Psoas muscle (tissue), 8 donors: ENCODE data around the gene RNF207. TPM values are rescaled to one million over a fixed set of nuclear protein-coding genes. Genes with fewer than 3 reads are reported as not detected.

Experiments
- ATAC-seq, 4 donors: fragments of 200-7000 bp; cut with Tn5 transposase; one replicate each; pipeline ENCODE4 v1.9.1; 2020; ENCODE audit warnings: moderate library complexity in 3 of 4, mild to moderate bottlenecking in 2 of 4
- DNase-seq, 2 donors: peaks; one replicate each; pipeline ENCODE4 v3.0.0-alpha.2; 2020
- H3K27ac ChIP-seq: fragments of 200-600 bp; one replicate; pipeline ENCODE4 v1.8.0; 2022
- H3K27me3 ChIP-seq, 3 donors: fragments of 200-600 bp in 1 of 3; one replicate each; pipeline versions ENCODE4 v1.6.1 to v1.8.0; 2013 to 2022; ENCODE audit warnings: low read length in 2 of 3, mild to moderate bottlenecking in 2 of 3, moderate library complexity in 1 of 3; ENCODE audit not compliant: insufficient read depth in 3 of 3
- H3K36me3 ChIP-seq, 2 donors: fragments of 200-600 bp in 1 of 2; one replicate each; pipeline versions ENCODE4 v1.6.1 to v1.8.0; 2013 to 2022; ENCODE audit warnings: low read depth in 1 of 2, mild to moderate bottlenecking in 1 of 2, moderate library complexity in 1 of 2; ENCODE audit not compliant: insufficient read depth in 1 of 2
- H3K4me1 ChIP-seq: fragments of 200-600 bp; one replicate; pipeline ENCODE4 v1.8.0; 2022
- H3K4me3 ChIP-seq: fragments of 200-600 bp; one replicate; pipeline ENCODE4 v1.8.0; 2022; ENCODE audit warnings: mild to moderate bottlenecking
- H3K9me3 ChIP-seq: fragments of 200-600 bp; one replicate; pipeline ENCODE4 v1.8.0; 2022
- WGBS, 3 donors: extraction: QIAGEN DNeasy Blood & Tissue Kit; methylation state at CpG; one replicate each; pipeline versions ENCODE4 v1.1.6 to v1.1.7; 2013; 5-methylcytosine and 5-hydroxymethylcytosine counted together
- intact Hi-C, 2 donors: fragments of 100-400 bp; cut with DNase I; formaldehyde crosslinking; loops; one replicate each; pipeline versions ENCODE4 v1.11.0 to v1.14.2; 2022
- polyA plus RNA-seq, 3 donors: library from polyadenylated mRNA; stranded (reverse); fragments of 200-250 nt; gene quantifications; one replicate each; pipeline ENCODE4 v1.2.3, GENCODE V29; 2013
- total RNA-seq, 4 donors: library from RNA; stranded (reverse); fragmentation: NEBNext Ultra II Directional in 2 of 4; extraction: Animal tissue kit (Norgen Biotek cat#: 25700) in 2 of 4; gene quantifications; one replicate each; pipeline versions ENCODE4 v1.2.1 to v1.2.4, GENCODE V29; 2021 to 2023
- TF ChIP-seq, protein P1 (sequence below): fragments of 200-600 bp; IDR thresholded peaks from one replicate; pipeline ENCODE4 v1.8.0; 2022; ENCODE audit warnings: antibody characterized with exemption
- donor health status: healthy with polysubstance abuse.
- donor health status: DM: no; HTN: no; CAD: no; lungs with moderate emphysema.
- donor health status: Bipolar disorder and iron deficiency.
- donor health status: healthy.
- donor health status: DM: yes; HTN: yes; CAD: no.
- donor health status: DM: no; HTN: no; CAD: no.
- donor health status: DM: no; HTN: no; CAD: no.
- donor health status: DM: yes; HTN: yes; CAD: no.

Gene RNF207
- total and polyA plus RNA-seq, 7 donors: 2.5 to 13.6 (median 4.0) TPM

DNA sequence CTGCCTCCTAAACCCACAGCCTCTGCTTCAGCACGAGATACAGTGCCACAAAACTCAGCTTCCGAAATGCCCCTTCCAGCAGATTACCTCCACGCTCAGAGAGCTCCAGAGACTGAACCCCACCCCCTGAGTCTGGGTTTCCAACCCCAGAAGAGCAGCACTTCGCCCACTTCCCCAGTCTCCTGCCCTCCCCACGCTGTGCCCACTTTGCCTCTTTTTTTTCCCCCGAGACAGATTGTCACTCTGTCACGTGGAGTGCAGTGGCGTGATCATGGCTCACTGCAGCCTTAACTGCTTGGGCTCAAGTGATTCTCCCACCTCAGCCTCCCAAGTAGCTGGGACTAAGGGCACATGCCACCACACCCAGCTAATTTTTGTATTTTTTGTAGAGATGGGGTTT is 19.7 kb downstream of the RNF207 start:
- H3K27me3 ChIP-seq: no peaks in the 10 kb centered on the region
- no peak overlapping the region for H3K4me3 ChIP-seq
- H3K36me3 ChIP-seq: peaks cover 2 to 87% of the 10 kb centered on the region in 2 donors
- 89 to 90% (median 90%) methylated on average over 8 of the region's 8 CpGs for WGBS, 3 donors
- intact Hi-C loops: no loop called here
- no peak for ATAC-seq
- no peak overlapping the region for H3K27ac ChIP-seq
- no peak for DNase-seq
- H3K9me3 ChIP-seq: no peaks in the 10 kb centered on the region
- TF ChIP-seq, protein P1, sequence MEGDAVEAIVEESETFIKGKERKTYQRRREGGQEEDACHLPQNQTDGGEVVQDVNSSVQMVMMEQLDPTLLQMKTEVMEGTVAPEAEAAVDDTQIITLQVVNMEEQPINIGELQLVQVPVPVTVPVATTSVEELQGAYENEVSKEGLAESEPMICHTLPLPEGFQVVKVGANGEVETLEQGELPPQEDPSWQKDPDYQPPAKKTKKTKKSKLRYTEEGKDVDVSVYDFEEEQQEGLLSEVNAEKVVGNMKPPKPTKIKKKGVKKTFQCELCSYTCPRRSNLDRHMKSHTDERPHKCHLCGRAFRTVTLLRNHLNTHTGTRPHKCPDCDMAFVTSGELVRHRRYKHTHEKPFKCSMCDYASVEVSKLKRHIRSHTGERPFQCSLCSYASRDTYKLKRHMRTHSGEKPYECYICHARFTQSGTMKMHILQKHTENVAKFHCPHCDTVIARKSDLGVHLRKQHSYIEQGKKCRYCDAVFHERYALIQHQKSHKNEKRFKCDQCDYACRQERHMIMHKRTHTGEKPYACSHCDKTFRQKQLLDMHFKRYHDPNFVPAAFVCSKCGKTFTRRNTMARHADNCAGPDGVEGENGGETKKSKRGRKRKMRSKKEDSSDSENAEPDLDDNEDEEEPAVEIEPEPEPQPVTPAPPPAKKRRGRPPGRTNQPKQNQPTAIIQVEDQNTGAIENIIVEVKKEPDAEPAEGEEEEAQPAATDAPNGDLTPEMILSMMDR: no peak
- peaks cover 14% of the 10 kb centered on the region for H3K4me1 ChIP-seq

DNA sequence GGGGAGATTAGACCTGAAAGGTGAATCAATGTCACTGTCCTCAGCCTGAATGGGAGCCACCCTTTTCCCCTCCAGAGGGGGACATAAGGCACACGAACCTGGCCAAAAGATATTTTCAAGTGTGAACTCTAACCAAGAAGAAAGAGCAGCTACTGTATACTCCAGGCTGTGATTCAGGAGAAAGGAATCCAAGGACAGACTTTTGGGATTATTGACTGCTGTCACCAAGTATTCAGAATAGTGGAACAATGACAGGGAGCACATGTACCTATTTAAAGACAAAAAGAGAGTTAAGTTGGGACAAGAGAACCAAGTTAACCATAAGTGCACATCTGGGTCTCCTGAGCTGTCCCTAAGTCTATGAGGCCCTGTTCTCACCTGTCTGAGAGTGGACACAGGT is 27.5 kb downstream of the RNF207 start:
- H3K36me3 ChIP-seq: peaks cover 0 to 50% of the 10 kb centered on the region in 2 donors
- DNase-seq: no peak
- no peaks in the 10 kb centered on the region for H3K27me3 ChIP-seq
- TF ChIP-seq, protein P1: no peak
- ATAC-seq: peak in 2 of 4 donors; percentile 15 to 55
- H3K9me3 ChIP-seq: no peaks in the 10 kb centered on the region
- no peak overlapping the region for H3K4me3 ChIP-seq
- peaks cover 17% of the 10 kb centered on the region for H3K4me1 ChIP-seq
- peak overlapping the region; percentile 27 for H3K27ac ChIP-seq
- intact Hi-C loops: no loop called here
- WGBS, 3 donors: 32 to 47% (median 39%) methylated on average over 1 of the region's 1 CpG

DNA sequence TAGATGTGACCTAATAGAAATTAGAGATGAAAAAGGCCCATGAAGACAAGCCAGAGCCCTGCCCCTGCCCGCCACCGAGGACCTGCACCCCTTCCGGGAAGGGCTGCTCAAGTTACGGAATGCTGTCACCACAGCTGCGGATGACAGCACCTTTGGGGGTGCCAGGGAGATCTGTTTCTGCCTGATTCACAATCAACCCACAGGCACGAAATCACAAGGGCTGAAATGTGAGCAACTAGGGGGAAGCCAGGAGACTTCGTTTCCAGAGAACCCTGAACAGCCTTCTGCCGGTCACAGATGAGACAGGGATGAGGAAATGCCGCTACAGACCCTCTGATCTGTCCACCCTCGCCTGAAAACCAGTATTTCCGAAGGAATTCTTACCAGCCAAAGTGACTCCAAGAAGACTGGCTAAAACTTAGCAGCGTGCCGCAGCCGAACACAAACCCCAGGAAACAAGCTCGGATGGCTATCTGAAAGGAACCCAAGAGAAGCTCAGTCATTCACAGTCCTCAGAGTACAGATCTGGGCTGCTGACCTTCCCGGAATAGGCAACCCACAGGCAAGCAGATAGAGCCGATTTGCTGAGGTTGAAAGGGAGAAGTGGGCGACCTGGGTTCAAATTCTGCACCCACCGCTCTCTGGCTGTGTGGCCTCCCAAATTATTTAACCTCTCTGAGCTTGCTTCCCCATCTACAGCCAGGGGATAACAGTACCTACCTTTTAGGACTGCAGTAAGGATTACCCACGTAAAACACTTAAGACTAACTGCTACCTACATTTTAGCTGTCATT is 28.8 kb downstream of the RNF207 start:
- Histone ChIP-seq H3K36me3 (peaks cover 0 to 37% of the 10 kb centered on the region in 2 donors), H3K27me3 (peaks cover 0 to 5% (median 0%) of the 10 kb centered on the region in 3 donors), H3K9me3 (no peaks in the 10 kb centered on the region), H3K27ac (peak overlapping the region; percentile 71), H3K4me1 (peaks cover 17% of the 10 kb centered on the region), H3K4me3 (peak overlapping the region; percentile 71)
- WGBS, 3 donors: 29 to 38% (median 31%) methylated on average over 20 of the region's 20 CpGs
- ATAC-seq (peak; percentile 35 to 74 (median 55)), DNase-seq (peak; percentile 49 to 62)
- TF ChIP-seq, protein P1: no peak
- intact Hi-C loops: no loop called here

DNA sequence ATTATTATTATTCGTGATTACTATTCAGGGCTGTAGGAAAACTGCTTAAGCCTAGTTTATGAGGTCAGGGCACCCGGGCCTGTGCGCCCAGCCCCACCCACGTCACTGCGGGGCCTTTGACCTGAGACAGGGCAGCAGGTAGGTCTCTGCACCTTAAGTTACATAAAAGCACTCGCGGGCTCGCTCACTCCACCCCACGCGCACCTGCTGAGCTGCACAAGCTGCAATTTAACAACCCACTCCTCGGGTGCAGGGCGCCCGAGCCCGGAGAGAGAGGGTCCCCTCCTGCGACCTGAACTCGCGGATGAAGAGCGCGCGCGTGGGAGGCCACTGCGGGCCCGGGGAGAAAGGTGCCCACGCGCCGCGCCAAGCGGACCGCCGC is 29.4 kb downstream of the RNF207 start:
- H3K27ac ChIP-seq: peak overlapping the region; percentile 71
- 1% methylated on average over 23 to 30 of the region's 30 CpGs for WGBS, 3 donors
- H3K4me3 ChIP-seq: peak overlapping the region; percentile 71
- TF ChIP-seq, protein P1: no peak
- intact Hi-C loops: no loop called here
- H3K4me1 ChIP-seq: peaks cover 17% of the 10 kb centered on the region
- no peak for ATAC-seq
- H3K27me3 ChIP-seq: peaks cover 0 to 10% (median 0%) of the 10 kb centered on the region in 3 donors
- H3K36me3 ChIP-seq: peaks cover 0 to 31% of the 10 kb centered on the region in 2 donors
- peak in 1 of 2 donors; percentile 57 for DNase-seq
- no peaks in the 10 kb centered on the region for H3K9me3 ChIP-seq
